Fibroblast of skin of right biceps (primary cell): Measurements from ENCODE around the gene NUBP2.

ENCODE experiments used
- DNase-seq: peaks from one replicate; pipeline ENCODE4 v3.0.0-alpha.2; 2013

Gene NUBP2

GRCh38 chr16:1782408-1783264 is at the start of gene NUBP2, which contains the start of gene SPSB3:
Gene NUBP2, plus strand, starts transcription at chr16:1782960. Its CDS starts 61 bp downstream, at chr16:1783021.
Gene SPSB3, minus strand, starts transcription at chr16:1782571. Its CDS starts 1,088 bp downstream, at chr16:1781483.
- peak; percentile 100 for DNase-seq

- no peak for DNase-seq
Measured at GRCh38 chr16:1734123-1734522, 48.6 kb upstream of the NUBP2 start.

- no peak for DNase-seq
Measured at GRCh38 chr16:1734816-1735215, 47.9 kb upstream of the NUBP2 start.

- DNase-seq: no peak
Measured at GRCh38 chr16:1740234-1740633, 42.5 kb upstream of the NUBP2 start.

GRCh38 chr16:1740781-1741490 is 41.8 kb upstream of the NUBP2 start:
- DNase-seq: no peak

- no peak for DNase-seq
Measured at GRCh38 chr16:1741553-1742165, 41.1 kb upstream of the NUBP2 start.

GRCh38 chr16:1743376-1744337 is 39.1 kb upstream of the NUBP2 start:
- no peak for DNase-seq

- DNase-seq: no peak
Measured at GRCh38 chr16:1744338-1744840, 38.4 kb upstream of the NUBP2 start.

GRCh38 chr16:1745181-1745899 is 37.4 kb upstream of the NUBP2 start:
- DNase-seq: peak; percentile 79

GRCh38 chr16:1745900-1746692 is 36.7 kb upstream of the NUBP2 start:
- peak; percentile 73 for DNase-seq

GRCh38 chr16:1746693-1747195 is 36.0 kb upstream of the NUBP2 start:
- DNase-seq: no peak

- no peak for DNase-seq
Measured at GRCh38 chr16:1747934-1748333, 34.8 kb upstream of the NUBP2 start.

- DNase-seq: no peak
Measured at GRCh38 chr16:1749152-1750117, 33.3 kb upstream of the NUBP2 start.

GRCh38 chr16:1751946-1752345 is 30.8 kb upstream of the NUBP2 start:
- no peak for DNase-seq

GRCh38 chr16:1752853-1753252 is 29.9 kb upstream of the NUBP2 start:
- DNase-seq: no peak

GRCh38 chr16:1754204-1754603 is 28.6 kb upstream of the NUBP2 start:
- no peak for DNase-seq

- DNase-seq: no peak
Measured at GRCh38 chr16:1757714-1758461, 24.9 kb upstream of the NUBP2 start.

GRCh38 chr16:1758923-1759322 is 23.8 kb upstream of the NUBP2 start:
- no peak for DNase-seq
